Transverse colon (tissue), 4 donors: ENCODE measurements around the gene LRIG1. TPM values are rescaled to one million over a fixed set of nuclear protein-coding genes. Genes with fewer than 3 reads are reported as not detected.

Experiments
- DNase-seq: peaks from one replicate; pipeline ENCODE4 v3.0.0-alpha.2; 2019
- H3K27ac ChIP-seq, 4 donors: fragments of 200-600 bp; sonication (generic); 2 replicates each; pipeline ENCODE4 v1.5.1; 2016 to 2018; ENCODE audit warnings: inconsistent platforms in 4 of 4
- H3K27me3 ChIP-seq: fragments of 200-600 bp; sonication (generic); 2 replicates; pipeline ENCODE4 v1.5.1; 2017; ENCODE audit warnings: inconsistent platforms
- H3K36me3 ChIP-seq, 4 donors: fragments of 200-600 bp; sonication (generic); 2 replicates each; pipeline ENCODE4 v1.5.1; 2017 to 2019; ENCODE audit warnings: inconsistent platforms in 4 of 4
- H3K4me1 ChIP-seq, 4 donors: fragments of 200-600 bp; sonication (generic); 2 replicates each; pipeline ENCODE4 v1.5.1; 2017 to 2020; ENCODE audit warnings: inconsistent platforms in 4 of 4
- H3K4me3 ChIP-seq, 4 donors: fragments of 200-600 bp; sonication (generic); 1 replicate in 1 of 4; 2 replicates in 3 of 4; pipeline versions ENCODE4 v1.5.1 to v1.6.1; 2017 to 2019; ENCODE audit warnings: inconsistent platforms in 4 of 4
- H3K9me3 ChIP-seq, 2 donors: fragments of 200-600 bp; sonication (generic); 2 replicates each; pipeline ENCODE4 v1.5.1; 2017 to 2019; ENCODE audit warnings: inconsistent platforms in 2 of 2
- EP300 ChIP-seq: sonication (generic); formaldehyde crosslinking; IDR thresholded peaks from one replicate; pipeline ENCODE4 v1.6.1; 2017; ENCODE audit warnings: antibody characterized with exemption, low read depth
- POLR2A ChIP-seq: fragments of 450-650 bp; IDR thresholded peaks from one replicate; pipeline ENCODE4 v1.6.1; 2016; ENCODE audit warnings: antibody characterized with exemption, mild to moderate bottlenecking, moderate library complexity
- POLR2AphosphoS5 ChIP-seq, 3 donors: sonication (generic); formaldehyde crosslinking; IDR thresholded peaks; one replicate each; pipeline ENCODE4 v1.6.1; 2016; ENCODE audit warnings: antibody characterized with exemption in 3 of 3
- WGBS, 2 donors: methylation state at CpG; one replicate each; pipeline ENCODE4 v1.1.5; 2018; ENCODE audit warnings: low coverage in 1 of 2; 5-methylcytosine and 5-hydroxymethylcytosine counted together
- in situ Hi-C, 4 donors: fragments of 200-750 bp; cut with MboI; loops; one replicate each; pipeline versions ENCODE4 v1.15.0 to v1.15.1; 2017; ENCODE audit warnings: low sequenced_read_pairs in 3 of 4, low pct_ligation_motif_present in 1 of 4, low pct_unique_long_range_greater_than_20kb in 1 of 4
- intact Hi-C: fragments of 100-400 bp; cut with DNase I; formaldehyde crosslinking; loops from one replicate; pipeline ENCODE4 v1.15.1; 2023; ENCODE audit warnings: low total_unique reads
- total RNA-seq, 4 donors: library from RNA; depleted of rRNA; stranded (reverse); fragments of >200 nt; gene quantifications; one replicate each; pipeline ENCODE4 v1.1.0, GENCODE V29; 2016
- TF ChIP-seq, protein P1 (sequence below), 5 experiments: fragments of 200-600 bp in 3 of 5; fragments of 450-650 bp in 2 of 5; sonication (generic) in 3 of 5; IDR thresholded peaks; 1 replicate in 2 of 5; 2 replicates in 3 of 5; pipeline ENCODE4 v1.5.1; 2016 to 2017; ENCODE audit warnings: antibody characterized with exemption in 5 of 5, inconsistent platforms in 3 of 5, mild to moderate bottlenecking in 2 of 5, moderate library complexity in 1 of 5

The LRIG1 gene
- total RNA-seq, 4 donors from 2014 or later = 67.2 to 87.6 (median 79.3) TPM

DNA sequence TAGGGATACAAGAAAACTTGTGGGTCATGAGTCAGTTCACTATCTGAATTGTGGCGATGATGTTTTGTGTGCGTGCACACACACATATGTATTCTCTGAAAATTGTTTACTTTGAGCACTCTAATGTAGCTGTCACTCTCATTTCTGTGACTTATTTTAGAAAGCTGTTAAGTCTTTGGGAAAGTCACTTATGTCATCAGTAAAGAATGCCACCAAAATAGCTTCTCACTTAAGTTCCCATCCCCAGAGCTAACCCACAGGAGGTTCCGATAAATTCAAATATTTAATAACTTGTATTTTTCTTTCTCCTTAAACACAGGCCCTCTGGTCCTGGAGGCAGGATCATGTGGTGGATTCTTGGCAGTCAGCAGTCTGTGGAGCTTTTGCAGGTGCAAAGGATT is 138.3 kb downstream of the LRIG1 start:
- Histone ChIP-seq H3K27ac (no peak overlapping the region), H3K4me1 (no peaks in the 10 kb centered on the region), H3K4me3 (no peak overlapping the region), H3K27me3 (no peaks in the 10 kb centered on the region), H3K36me3 (no peaks in the 10 kb centered on the region), H3K9me3 (no peaks in the 10 kb centered on the region)
- WGBS, 2 donors = 74 to 76% methylated on average over 3 of the region's 3 CpGs
- DNase-seq = no peak
- TF ChIP-seq POLR2A (no peak), EP300 (no peak), POLR2AphosphoS5 (IDR thresholded peaks at IDR 0.05) (no peak)
- TF ChIP-seq, protein P1, sequence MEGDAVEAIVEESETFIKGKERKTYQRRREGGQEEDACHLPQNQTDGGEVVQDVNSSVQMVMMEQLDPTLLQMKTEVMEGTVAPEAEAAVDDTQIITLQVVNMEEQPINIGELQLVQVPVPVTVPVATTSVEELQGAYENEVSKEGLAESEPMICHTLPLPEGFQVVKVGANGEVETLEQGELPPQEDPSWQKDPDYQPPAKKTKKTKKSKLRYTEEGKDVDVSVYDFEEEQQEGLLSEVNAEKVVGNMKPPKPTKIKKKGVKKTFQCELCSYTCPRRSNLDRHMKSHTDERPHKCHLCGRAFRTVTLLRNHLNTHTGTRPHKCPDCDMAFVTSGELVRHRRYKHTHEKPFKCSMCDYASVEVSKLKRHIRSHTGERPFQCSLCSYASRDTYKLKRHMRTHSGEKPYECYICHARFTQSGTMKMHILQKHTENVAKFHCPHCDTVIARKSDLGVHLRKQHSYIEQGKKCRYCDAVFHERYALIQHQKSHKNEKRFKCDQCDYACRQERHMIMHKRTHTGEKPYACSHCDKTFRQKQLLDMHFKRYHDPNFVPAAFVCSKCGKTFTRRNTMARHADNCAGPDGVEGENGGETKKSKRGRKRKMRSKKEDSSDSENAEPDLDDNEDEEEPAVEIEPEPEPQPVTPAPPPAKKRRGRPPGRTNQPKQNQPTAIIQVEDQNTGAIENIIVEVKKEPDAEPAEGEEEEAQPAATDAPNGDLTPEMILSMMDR (IDR thresholded peaks at IDR 0.05) = no peak
- intact Hi-C loops = no loop called here
- in situ Hi-C loops = loop anchor here in 1 of 4 donors (10.0 kb wide), 1 partner anchor 88 kb away; no protein-coding TSS in a partner anchor

DNA sequence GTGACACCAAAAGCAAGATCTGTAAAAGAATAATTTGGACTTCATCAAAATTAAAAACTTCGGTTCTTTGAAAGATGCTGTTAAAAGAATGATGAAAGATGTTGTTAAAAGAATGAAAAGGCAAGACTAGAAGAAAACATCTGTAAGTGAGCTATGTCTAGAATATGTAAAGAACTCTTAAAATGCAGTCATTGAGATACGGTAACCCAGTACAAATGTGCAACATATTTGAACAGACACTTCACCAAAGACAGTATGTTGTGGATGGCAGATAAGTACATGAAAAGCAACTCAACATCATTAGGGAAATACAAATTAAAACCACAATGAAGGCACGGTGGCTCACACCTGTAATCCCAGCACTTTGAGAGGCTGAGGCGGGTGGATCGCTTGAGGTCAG is 139.5 kb downstream of the LRIG1 start:
- no peaks in the 10 kb centered on the region for H3K27me3 ChIP-seq
- DNase-seq = no peak
- TF ChIP-seq POLR2A = no peak
- no peak for TF ChIP-seq EP300
- TF ChIP-seq, protein P1 (IDR thresholded peaks at IDR 0.05) = no peak
- TF ChIP-seq POLR2AphosphoS5 (IDR thresholded peaks at IDR 0.05) = no peak
- in situ Hi-C loops (loop anchor here in 1 of 4 donors (10.0 kb wide), 1 partner anchor 87 kb away; no protein-coding TSS in a partner anchor), intact Hi-C loops (no loop called here)
- H3K4me1 ChIP-seq = no peaks in the 10 kb centered on the region
- H3K27ac ChIP-seq = no peak overlapping the region
- H3K9me3 ChIP-seq = no peaks in the 10 kb centered on the region
- H3K36me3 ChIP-seq = no peaks in the 10 kb centered on the region
- 95 to 100% methylated on average over 3 to 5 of the region's 5 CpGs for WGBS, 2 donors
- H3K4me3 ChIP-seq = no peak overlapping the region

DNA sequence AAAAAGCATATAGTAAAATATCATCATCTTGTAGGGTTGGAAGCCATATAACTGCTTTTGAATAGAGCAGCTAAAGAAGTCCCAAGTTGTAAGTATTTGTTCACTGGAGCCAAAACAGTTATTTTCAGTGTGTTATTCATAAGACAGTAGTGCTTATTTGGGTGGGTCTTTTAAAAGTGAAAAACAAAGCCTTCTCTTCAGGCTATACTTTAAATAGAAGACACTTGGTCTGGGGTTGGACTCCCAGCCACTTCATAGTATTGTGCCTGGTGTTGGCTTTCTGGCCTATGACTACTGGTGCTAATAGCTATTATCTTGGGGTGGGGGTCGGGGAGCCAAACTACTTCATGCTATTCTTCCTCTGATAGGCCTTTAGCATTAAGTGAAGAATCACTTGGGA is 144.8 kb downstream of the LRIG1 start:
- no peaks in the 10 kb centered on the region for H3K36me3 ChIP-seq
- TF ChIP-seq EP300 = no peak
- TF ChIP-seq POLR2A = no peak
- TF ChIP-seq POLR2AphosphoS5 (IDR thresholded peaks at IDR 0.05) = no peak
- TF ChIP-seq, protein P1 (IDR thresholded peaks at IDR 0.05) = no peak
- H3K27me3 ChIP-seq = no peaks in the 10 kb centered on the region
- H3K9me3 ChIP-seq = no peaks in the 10 kb centered on the region
- intact Hi-C loops (no loop called here), in situ Hi-C loops (no loop called here)
- DNase-seq = no peak
- WGBS, 2 donors = 84 to 100% methylated on average over 1 of the region's 1 CpG
- H3K4me1 ChIP-seq = no peaks in the 10 kb centered on the region
- no peak overlapping the region for H3K4me3 ChIP-seq
- H3K27ac ChIP-seq = no peak overlapping the region

DNA sequence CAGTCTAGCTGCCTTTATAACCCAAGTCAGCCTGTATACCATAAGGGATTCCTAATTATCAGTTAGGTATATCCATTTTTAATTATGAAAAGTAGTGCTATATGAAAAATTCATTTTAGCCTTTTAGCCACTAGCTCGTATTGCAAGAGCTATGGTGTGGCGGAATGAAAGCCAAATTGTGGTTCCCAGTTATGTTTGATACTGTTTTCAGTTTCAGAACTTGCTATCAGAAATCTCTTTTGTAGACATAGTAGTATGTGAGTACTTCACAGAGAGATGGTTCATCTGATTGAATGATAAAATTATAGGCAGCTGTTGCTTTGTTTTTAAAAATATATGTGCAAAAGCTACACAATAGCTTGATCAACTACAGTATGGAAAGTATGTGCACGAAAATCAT is 145.4 kb downstream of the LRIG1 start:
- H3K36me3 ChIP-seq = no peaks in the 10 kb centered on the region
- no peak overlapping the region for H3K4me3 ChIP-seq
- H3K4me1 ChIP-seq = no peaks in the 10 kb centered on the region
- no peak overlapping the region for H3K27ac ChIP-seq
- H3K9me3 ChIP-seq = no peaks in the 10 kb centered on the region
- no peak for TF ChIP-seq POLR2AphosphoS5 (IDR thresholded peaks at IDR 0.05)
- no peak for TF ChIP-seq EP300
- TF ChIP-seq, protein P1 (IDR thresholded peaks at IDR 0.05) = no peak
- TF ChIP-seq POLR2A = no peak
- H3K27me3 ChIP-seq = no peaks in the 10 kb centered on the region
- in situ Hi-C loops = no loop called here
- no peak for DNase-seq
- intact Hi-C loops = no loop called here
- 78 to 82% methylated on average over 3 of the region's 3 CpGs for WGBS, 2 donors
